Head of caudate nucleus (tissue), 42 donors: ENCODE measurements around the gene PAPPA.
A peak's percentile ranks its signal among the peaks of the same experiment; 100 is the strongest.

Source experiments
- DNase-seq, 42 donors: peaks; one replicate each; pipeline versions ENCODE4 v3.0.0 to v3.0.0-alpha.2; 2020 to 2021; ENCODE audit warnings: mixed read lengths in 7 of 42
- intact Hi-C: fragments of 100-400 bp; cut with DNase I; formaldehyde crosslinking; loops from one replicate; pipeline ENCODE4 v1.15.0; 2022

PAPPA gene

GRCh38 chr9:116288658-116289057, 135.1 kb downstream of the PAPPA start:
- intact Hi-C loops, result no loop called here
- no peak for DNase-seq

- intact Hi-C loops, result no loop called here
- DNase-seq, result no peak
These were observed 143.8 kb downstream of the PAPPA start for GRCh38 chr9:116297346-116297745.

GRCh38 chr9:116298249-116298648, 144.7 kb downstream of the PAPPA start:
- intact Hi-C loops, result no loop called here
- DNase-seq, result no peak

- peak in 4 of 42 donors; percentile 5 to 20 (median 10) for DNase-seq
- intact Hi-C loops, result no loop called here
These were observed 145.3 kb downstream of the PAPPA start for GRCh38 chr9:116298878-116299391.

GRCh38 chr9:116300360-116300870, 146.8 kb downstream of the PAPPA start:
- DNase-seq, result peak in 10 of 42 donors; percentile 3 to 60 (median 10)
- intact Hi-C loops, result no loop called here

GRCh38 chr9:116303270-116303669, 149.7 kb downstream of the PAPPA start:
- intact Hi-C loops, result no loop called here
- DNase-seq, result no peak

- DNase-seq, result no peak
- intact Hi-C loops, result no loop called here
These were observed 150.4 kb downstream of the PAPPA start for GRCh38 chr9:116303886-116304538.

- DNase-seq, result no peak
- intact Hi-C loops, result no loop called here
These were observed 151.2 kb downstream of the PAPPA start for GRCh38 chr9:116304761-116305160.

- no peak for DNase-seq
- intact Hi-C loops, result no loop called here
These were observed 154.5 kb downstream of the PAPPA start for GRCh38 chr9:116308076-116308475.

- DNase-seq, result no peak
- intact Hi-C loops, result no loop called here
These were observed 156.5 kb downstream of the PAPPA start for GRCh38 chr9:116309900-116310611.

- intact Hi-C loops, result no loop called here
- DNase-seq, result no peak
These were observed 158.6 kb downstream of the PAPPA start for GRCh38 chr9:116312221-116312620.

GRCh38 chr9:116313638-116314037, 160.0 kb downstream of the PAPPA start:
- intact Hi-C loops, result no loop called here
- no peak for DNase-seq

GRCh38 chr9:116316246-116316645, 162.7 kb downstream of the PAPPA start:
- intact Hi-C loops, result no loop called here
- no peak for DNase-seq

GRCh38 chr9:116317503-116317902, 163.9 kb downstream of the PAPPA start:
- intact Hi-C loops, result no loop called here
- DNase-seq, result no peak

GRCh38 chr9:116318468-116319374, 165.1 kb downstream of the PAPPA start:
- DNase-seq, result no peak
- intact Hi-C loops, result no loop called here

- no peak for DNase-seq
- intact Hi-C loops, result no loop called here
These were observed 165.9 kb downstream of the PAPPA start for GRCh38 chr9:116319480-116319879.

- DNase-seq, result no peak
- intact Hi-C loops, result no loop called here
These were observed 166.7 kb downstream of the PAPPA start for GRCh38 chr9:116320290-116320689.

- intact Hi-C loops, result no loop called here
- no peak for DNase-seq
These were observed 168.9 kb downstream of the PAPPA start for GRCh38 chr9:116322521-116322920.

- intact Hi-C loops, result no loop called here
- no peak for DNase-seq
These were observed 169.4 kb downstream of the PAPPA start for GRCh38 chr9:116323012-116323411.

GRCh38 chr9:116323571-116323970, 170.0 kb downstream of the PAPPA start:
- intact Hi-C loops, result no loop called here
- no peak for DNase-seq
